Measurements from ENCODE around the gene MAP4K4.

The MAP4K4 gene

DNA sequence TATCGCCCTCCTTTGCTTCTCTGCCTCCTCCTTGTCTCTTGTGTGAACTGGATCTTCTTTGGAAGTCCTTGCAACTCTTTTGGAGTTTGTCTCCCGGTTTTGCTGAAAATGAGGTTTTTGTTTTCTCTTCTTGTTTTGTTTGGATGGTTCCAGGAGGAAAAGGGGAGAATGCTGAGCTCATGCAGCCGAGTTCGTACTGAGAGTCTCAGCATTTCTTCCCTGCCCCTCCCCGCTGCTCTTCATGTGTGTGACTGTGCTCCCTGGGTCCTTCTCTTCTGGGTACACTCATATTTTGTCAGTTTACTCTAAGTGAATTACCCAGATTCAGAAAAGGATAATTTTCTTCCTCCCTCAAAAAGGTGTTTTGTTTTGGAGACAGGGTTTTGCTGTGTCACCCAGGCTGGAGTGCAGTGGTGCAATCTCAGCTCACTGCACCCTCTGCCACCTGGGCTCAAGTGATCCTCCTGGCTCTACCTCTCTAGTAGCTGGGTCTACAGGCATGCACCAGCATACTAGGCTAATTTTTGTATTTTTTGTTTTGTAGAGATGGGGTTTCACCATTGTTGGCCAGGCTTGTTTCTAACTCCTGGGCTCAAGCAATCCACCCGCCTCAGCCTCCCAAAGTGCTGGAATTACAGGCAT is 151.4 kb downstream of the MAP4K4 start:
- no peak for DNase-seq

DNA sequence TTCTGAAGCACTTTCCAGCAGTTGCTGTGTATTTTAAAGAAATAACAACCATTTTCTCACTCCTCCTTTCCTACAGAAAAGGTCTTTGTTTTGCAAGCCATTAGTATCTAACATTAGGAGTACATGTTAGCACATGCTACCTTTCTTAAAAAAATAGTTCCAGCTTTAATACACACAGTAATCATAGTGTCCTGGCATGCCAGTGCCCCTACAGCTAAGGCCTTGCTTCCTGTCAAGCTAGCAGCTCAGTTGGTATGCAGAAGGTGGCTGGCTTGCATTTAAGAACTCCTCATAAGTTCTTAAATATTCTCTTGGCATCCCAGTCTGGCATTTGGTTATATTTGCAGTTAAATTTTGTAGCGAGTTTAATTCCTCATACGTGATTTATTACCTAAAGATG is 152.9 kb downstream of the MAP4K4 start:
- DNase-seq = no peak

DNA sequence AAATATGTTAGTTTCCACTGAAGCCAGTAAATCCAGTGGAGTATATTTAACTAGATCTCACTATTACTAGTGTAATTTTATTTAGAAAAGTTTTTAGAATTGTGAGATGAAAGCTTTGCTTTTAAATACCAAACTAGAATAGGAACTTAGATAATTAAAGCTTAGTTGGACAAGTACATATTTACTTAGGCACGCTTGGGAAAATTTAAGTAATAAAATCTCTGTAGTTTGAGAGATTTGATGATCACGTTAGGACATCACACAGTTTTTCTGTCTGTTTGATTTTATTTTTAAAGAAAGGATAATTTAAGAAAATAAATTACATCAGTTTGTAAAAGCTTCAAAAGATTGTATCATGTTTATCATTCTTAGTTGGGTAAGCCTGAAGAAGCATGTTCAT is 153.5 kb downstream of the MAP4K4 start:
- no peak for DNase-seq

DNA sequence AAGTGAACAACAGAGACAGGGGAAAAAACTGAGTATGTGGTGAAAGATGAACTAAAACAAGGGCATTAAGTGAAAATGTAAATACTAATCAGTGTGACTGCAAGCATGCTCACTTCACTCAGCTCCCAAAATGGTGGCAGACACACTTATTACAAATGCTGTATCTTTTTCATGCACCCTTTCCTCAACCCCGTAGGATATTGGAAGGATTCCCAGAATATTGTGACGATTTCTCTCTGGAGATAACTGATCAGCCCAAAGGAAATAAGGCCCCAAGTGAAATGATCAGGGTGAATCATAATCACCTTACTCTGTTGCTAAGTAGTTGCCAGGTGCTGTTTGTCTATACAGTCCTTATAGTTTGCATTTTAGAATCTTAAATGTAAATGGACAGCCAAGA is 155.3 kb downstream of the MAP4K4 start:
- no peak for DNase-seq

DNA sequence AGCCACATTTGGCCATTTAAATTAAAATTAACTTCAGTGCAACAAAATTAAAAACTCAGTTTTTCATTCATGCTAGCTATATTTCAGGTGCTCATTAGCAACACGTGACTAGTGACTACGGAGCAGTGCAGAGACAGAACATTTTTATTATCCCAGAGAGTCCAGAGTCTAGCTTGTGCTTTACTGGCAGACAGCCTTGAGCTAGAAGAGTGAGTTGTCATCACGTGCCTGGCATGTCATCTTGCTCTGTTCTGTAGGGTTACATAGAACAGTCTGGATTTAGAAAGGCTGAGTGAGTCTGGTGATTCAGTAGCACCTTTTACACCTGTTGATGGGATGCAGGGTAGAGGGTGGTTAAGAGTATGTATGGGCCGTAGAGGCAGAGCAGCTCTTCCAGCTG is 157.4 kb downstream of the MAP4K4 start:
- DNase-seq = no peak

DNA sequence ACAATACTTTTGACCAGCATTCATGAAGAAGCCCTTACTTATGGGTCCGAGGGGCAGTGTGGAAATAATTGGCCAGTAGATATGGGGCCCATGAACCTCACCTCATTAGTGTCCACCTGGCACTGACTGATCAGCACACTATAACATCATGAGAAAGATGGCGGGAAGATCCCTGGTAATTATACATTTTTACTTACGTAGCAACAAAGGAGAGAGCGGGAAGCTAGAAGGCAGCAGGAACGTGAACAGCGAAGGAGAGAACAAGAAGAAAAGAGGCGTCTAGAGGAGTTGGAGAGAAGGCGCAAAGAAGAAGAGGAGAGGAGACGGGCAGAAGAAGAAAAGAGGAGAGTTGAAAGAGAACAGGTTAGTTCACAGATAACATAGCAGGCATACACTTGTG is 158.3 kb downstream of the MAP4K4 start:
- DNase-seq = no peak

DNA sequence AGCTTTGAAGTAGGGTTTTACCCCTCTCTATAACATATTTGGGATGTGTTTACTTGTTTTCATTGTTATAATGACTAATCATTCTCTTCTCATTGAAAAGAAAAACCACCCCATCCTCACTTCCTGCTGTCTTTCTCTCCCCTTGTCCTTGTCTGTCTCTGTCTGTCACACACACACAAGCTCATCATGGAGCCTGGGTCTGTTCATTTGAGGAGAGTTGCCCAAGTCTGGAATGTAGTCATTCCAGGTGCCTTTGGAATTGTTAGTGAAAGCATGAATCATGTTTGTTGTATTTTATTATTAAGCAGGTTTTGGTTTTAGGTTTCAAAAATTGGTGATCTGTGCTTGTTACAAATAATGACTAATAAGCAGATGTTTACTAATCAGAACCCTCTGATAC is 160.7 kb downstream of the MAP4K4 start:
- no peak for DNase-seq

- no peak for DNase-seq
Observed at GRCh38 chr2:101858910-101859309, 161.4 kb downstream of the MAP4K4 start.

DNA sequence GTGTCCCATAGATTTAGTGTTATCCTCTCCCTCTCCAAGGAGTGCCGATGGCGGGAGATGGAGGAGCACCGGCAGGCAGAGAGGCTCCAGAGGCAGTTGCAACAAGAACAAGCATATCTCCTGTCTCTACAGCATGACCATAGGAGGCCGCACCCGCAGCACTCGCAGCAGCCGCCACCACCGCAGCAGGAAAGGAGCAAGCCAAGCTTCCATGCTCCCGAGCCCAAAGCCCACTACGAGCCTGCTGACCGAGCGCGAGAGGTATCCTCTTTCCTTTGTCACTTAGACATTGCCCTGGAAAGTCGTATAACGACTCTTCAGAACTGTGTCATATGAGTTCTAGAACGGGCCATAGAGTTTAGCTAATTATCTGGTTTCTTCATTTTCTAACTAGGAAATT is 162.1 kb downstream of the MAP4K4 start:
- no peak for DNase-seq

GRCh38 chr2:101860157-101860556 is 162.7 kb downstream of the MAP4K4 start:
- no peak for DNase-seq

- no peak for DNase-seq
Observed at GRCh38 chr2:101860782-101861181, 163.3 kb downstream of the MAP4K4 start.

DNA sequence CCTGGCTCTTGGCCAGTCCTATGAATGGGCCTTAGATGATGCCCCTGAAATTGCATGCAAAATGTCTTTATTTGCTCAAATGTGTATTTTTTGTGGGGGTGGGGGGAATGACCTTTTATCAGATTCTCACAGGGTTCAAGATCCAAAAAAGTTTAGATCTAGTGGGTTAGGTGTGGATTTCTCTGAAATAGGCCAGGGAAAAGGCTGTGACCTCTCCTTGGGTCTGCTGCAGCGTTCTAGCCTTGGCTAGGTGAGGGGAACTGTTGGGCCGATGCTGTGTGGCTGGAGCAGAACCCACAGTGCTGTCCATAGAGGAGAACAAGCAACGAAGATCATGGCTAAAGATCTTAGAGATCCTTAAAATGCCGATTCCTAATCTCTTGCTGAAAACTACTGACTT is 163.9 kb downstream of the MAP4K4 start:
- no peak for DNase-seq

GRCh38 chr2:101863534-101863933 is 166.0 kb downstream of the MAP4K4 start:
- no peak for DNase-seq

DNA sequence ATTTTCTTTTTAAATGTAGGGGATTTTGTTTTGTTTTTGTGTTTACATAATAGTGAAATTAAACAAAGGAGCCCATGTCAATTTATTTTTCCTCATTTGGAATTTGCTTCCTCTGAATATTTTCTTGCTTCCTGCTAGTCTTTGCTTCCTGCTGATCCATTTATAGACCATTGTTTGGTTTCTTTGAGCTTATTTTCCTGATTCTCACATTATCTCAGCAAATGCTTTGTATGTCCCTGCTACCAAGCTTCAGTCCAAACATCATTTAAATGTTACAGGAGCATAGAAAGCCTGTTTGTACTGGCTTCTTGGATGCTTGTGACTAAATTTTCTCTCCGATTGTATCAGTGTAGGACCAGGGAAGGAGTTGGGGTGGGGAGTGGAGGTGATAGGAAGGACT is 166.9 kb downstream of the MAP4K4 start:
- no peak for DNase-seq

DNA sequence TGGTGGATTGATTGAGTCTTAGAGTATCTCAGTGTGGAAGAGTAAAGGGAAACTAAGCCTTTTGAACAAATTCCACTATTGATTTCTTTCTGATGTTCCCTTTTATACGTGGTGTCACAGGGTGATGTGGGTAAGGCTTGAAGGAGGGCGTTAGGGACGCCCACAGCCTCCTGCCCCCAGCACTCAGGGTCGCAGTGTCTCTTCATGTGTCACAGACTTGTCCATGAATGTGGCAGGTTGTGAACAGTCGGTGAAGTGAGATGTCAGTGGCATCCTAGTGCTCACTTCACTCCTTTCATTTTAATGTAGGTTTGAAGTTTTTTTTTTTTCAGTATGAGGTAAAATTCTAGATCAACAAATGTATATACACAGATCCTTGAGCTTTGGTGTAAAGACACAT is 171.0 kb downstream of the MAP4K4 start:
- DNase-seq = no peak

- DNase-seq = no peak
Observed at GRCh38 chr2:101869527-101869926, 172.0 kb downstream of the MAP4K4 start.

DNA sequence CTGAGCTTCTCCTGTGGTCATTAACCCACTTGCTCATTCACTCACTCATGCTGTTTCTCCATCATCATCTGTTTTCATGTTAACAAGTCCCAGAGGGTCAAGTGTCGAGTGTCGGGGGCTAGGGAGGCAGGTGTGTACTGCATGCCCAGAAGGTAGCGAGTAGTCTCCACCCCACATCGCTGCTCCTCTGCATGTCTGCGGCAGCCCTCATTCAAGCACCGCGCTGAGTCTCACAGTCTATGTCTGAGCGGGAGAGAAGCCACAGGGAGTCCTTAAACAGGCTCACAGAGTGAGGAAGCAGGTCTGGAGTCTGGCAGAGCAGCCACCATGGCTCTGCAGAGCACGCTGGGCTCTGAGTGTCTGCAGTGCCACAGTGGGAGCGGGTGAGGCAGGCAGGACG is 172.9 kb downstream of the MAP4K4 start:
- DNase-seq = no peak

- no peak for DNase-seq
Observed at GRCh38 chr2:101871480-101871879, 174.0 kb downstream of the MAP4K4 start.

DNA sequence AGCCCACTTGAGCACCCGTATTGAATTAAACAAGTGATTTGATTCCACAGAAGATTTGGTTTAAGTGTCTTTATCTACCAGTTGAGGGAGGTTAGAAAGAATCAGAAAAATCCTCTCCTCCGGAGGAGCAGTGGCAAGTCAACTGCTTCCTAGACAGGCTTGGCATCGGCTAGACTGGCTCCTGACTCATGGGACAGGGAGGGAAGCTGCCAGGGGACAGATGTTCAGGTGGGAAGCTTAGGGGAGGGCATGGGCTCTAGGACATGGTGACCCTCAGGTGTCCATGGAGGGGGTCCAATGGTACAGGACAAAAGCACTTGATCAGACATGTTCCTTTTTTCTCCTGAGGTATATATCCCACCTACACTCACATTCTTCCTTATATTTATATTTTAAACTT is 175.0 kb downstream of the MAP4K4 start:
- DNase-seq = no peak

DNA sequence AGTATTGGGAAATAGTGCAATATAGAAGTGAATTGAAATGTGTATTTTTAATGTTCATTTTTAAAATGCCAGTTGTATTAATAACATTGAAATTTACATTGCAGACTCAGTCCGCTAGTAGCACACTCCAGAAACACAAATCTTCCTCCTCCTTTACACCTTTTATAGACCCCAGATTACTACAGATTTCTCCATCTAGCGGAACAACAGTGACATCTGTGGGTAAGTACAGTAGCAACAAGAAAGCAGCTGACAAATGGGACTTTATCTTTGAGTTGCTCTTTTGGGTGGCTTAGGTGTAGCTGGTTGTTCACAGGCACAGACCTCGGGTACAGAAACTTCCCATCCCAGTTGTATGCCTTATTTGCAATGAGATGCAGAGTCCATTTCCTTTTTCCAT is 176.0 kb downstream of the MAP4K4 start:
- DNase-seq = no peak

DNA sequence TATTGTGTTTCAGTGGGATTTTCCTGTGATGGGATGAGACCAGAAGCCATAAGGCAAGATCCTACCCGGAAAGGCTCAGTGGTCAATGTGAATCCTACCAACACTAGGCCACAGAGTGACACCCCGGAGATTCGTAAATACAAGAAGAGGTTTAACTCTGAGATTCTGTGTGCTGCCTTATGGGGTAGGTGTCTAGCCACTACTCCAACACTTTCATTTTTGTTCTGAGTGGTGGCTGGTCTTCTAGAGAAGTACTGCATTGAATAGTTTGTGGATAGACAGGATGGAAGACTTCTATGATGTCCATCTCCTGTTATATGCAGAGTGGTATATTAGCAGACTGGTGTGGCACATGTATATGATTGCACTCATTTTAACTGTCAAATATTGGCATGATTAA is 176.6 kb downstream of the MAP4K4 start:
- DNase-seq = no peak

- DNase-seq = no peak
Observed at GRCh38 chr2:101879466-101879865, 182.0 kb downstream of the MAP4K4 start.

- no peak for DNase-seq
Observed at GRCh38 chr2:101881131-101881530, 183.6 kb downstream of the MAP4K4 start.

- no peak for DNase-seq
Observed at GRCh38 chr2:101882769-101883307, 185.3 kb downstream of the MAP4K4 start.

GRCh38 chr2:101883860-101884259 is 186.4 kb downstream of the MAP4K4 start:
- DNase-seq = peak; percentile 43

All from NCI-H226 (cell line).